ENCODE results near the gene SCN1B.
"Not testable (repeated sequence)": the region's sequence is repeated elsewhere in the genome, so short reads cannot be mapped to it uniquely, and the experiment has no call there.

The SCN1B gene

GRCh38 chr19:35019144-35019543 lies 11.1 kb upstream of the SCN1B start:
- ATAC-seq (peak; percentile 6), DNase-seq (no peak)
- Mint-ChIP-seq H3K4me3 (no peak overlapping the region), H3K4me1 (peaks cover 12% of the 10 kb centered on the region), H3K36me3 (ENCODE audit: low read depth) (peaks cover 54% of the 10 kb centered on the region), H3K27me3 (no peaks in the 10 kb centered on the region), H3K27ac (no peak overlapping the region), H3K9me3 (no peaks in the 10 kb centered on the region)

- no peak overlapping the region for H3K27ac Mint-ChIP-seq
- no peak overlapping the region for H3K4me3 Mint-ChIP-seq
Measured at GRCh38 chr19:35021016-35021415, 9.3 kb upstream of the SCN1B start.

GRCh38 chr19:35021596-35021995 lies 8.7 kb upstream of the SCN1B start:
- Mint-ChIP-seq H3K4me3 (no peak overlapping the region), H3K27me3 (no peaks in the 10 kb centered on the region), H3K9me3 (no peaks in the 10 kb centered on the region), H3K27ac (no peak overlapping the region), H3K4me1 (no peaks in the 10 kb centered on the region), H3K36me3 (ENCODE audit: low read depth) (peaks cover 56% of the 10 kb centered on the region)
- DNase-seq = no peak
- no peak for ATAC-seq

More at GRCh38 chr19:35021016-35021415, 9.3 kb upstream of the SCN1B start:
- DNase-seq (no peak), ATAC-seq (no peak)
- no peaks in the 10 kb centered on the region for H3K4me1 Mint-ChIP-seq
- peaks cover 53% of the 10 kb centered on the region for H3K36me3 Mint-ChIP-seq (ENCODE audit: low read depth)
- no peaks in the 10 kb centered on the region for H3K9me3 Mint-ChIP-seq
- no peaks in the 10 kb centered on the region for H3K27me3 Mint-ChIP-seq

- H3K4me3 Mint-ChIP-seq = no peak overlapping the region
- H3K36me3 Mint-ChIP-seq (ENCODE audit: low read depth) = peaks cover 57% of the 10 kb centered on the region
- no peaks in the 10 kb centered on the region for H3K9me3 Mint-ChIP-seq
- no peak overlapping the region for H3K27ac Mint-ChIP-seq
- ATAC-seq (no peak), DNase-seq (no peak)
- H3K27me3 Mint-ChIP-seq = no peaks in the 10 kb centered on the region
- no peaks in the 10 kb centered on the region for H3K4me1 Mint-ChIP-seq
Measured at GRCh38 chr19:35022460-35022859, 7.8 kb upstream of the SCN1B start.

GRCh38 chr19:35023428-35023827 lies 6.8 kb upstream of the SCN1B start:
- ATAC-seq (no peak), DNase-seq (no peak)
- Mint-ChIP-seq H3K4me3 (no peak overlapping the region), H3K27ac (no peak overlapping the region), H3K4me1 (no peaks in the 10 kb centered on the region), H3K9me3 (no peaks in the 10 kb centered on the region), H3K27me3 (no peaks in the 10 kb centered on the region), H3K36me3 (ENCODE audit: low read depth) (peaks cover 55% of the 10 kb centered on the region)

GRCh38 chr19:35024095-35024494 lies 6.2 kb upstream of the SCN1B start:
- no peak overlapping the region for H3K4me3 Mint-ChIP-seq
- no peaks in the 10 kb centered on the region for H3K9me3 Mint-ChIP-seq
- H3K27me3 Mint-ChIP-seq = no peaks in the 10 kb centered on the region
- H3K4me1 Mint-ChIP-seq = no peaks in the 10 kb centered on the region
- peak overlapping the region; percentile 34 for H3K27ac Mint-ChIP-seq
- ATAC-seq (no peak), DNase-seq (no peak)
- peaks cover 51% of the 10 kb centered on the region for H3K36me3 Mint-ChIP-seq (ENCODE audit: low read depth)

GRCh38 chr19:35025969-35026368 lies 4.3 kb upstream of the SCN1B start:
- no peak for DNase-seq
- Mint-ChIP-seq H3K27ac (no peak overlapping the region), H3K4me3 (no peak overlapping the region), H3K27me3 (no peaks in the 10 kb centered on the region), H3K4me1 (peaks cover 4% of the 10 kb centered on the region), H3K36me3 (ENCODE audit: low read depth) (peaks cover 38% of the 10 kb centered on the region), H3K9me3 (no peaks in the 10 kb centered on the region)
- ATAC-seq = no peak

GRCh38 chr19:35026418-35026817 lies 3.9 kb upstream of the SCN1B start:
- no peak overlapping the region for H3K27ac Mint-ChIP-seq
- no peak overlapping the region for H3K4me3 Mint-ChIP-seq
- peaks cover 8% of the 10 kb centered on the region for H3K4me1 Mint-ChIP-seq
- no peaks in the 10 kb centered on the region for H3K9me3 Mint-ChIP-seq
- H3K36me3 Mint-ChIP-seq (ENCODE audit: low read depth) = peaks cover 33% of the 10 kb centered on the region
- peaks cover 4% of the 10 kb centered on the region for H3K27me3 Mint-ChIP-seq
- ATAC-seq (no peak), DNase-seq (no peak)

GRCh38 chr19:35027009-35027408 lies 3.3 kb upstream of the SCN1B start:
- Mint-ChIP-seq H3K36me3 (ENCODE audit: low read depth) (peaks cover 32% of the 10 kb centered on the region), H3K27ac (no peak overlapping the region), H3K27me3 (peaks cover 10% of the 10 kb centered on the region), H3K4me3 (no peak overlapping the region), H3K4me1 (peaks cover 9% of the 10 kb centered on the region), H3K9me3 (no peaks in the 10 kb centered on the region)
- ATAC-seq = no peak
- no peak for DNase-seq

- Mint-ChIP-seq H3K9me3 (no peaks in the 10 kb centered on the region), H3K4me3 (no peak overlapping the region), H3K27ac (no peak overlapping the region), H3K4me1 (peaks cover 9% of the 10 kb centered on the region), H3K36me3 (ENCODE audit: low read depth) (peaks cover 28% of the 10 kb centered on the region), H3K27me3 (peaks cover 18% of the 10 kb centered on the region)
- ATAC-seq = no peak
- no peak for DNase-seq
Measured at GRCh38 chr19:35027851-35028599, 2.2 kb upstream of the SCN1B start.

GRCh38 chr19:35028600-35028885 lies 1.7 kb upstream of the SCN1B start:
- Mint-ChIP-seq H3K27me3 (peaks cover 23% of the 10 kb centered on the region), H3K36me3 (ENCODE audit: low read depth) (peaks cover 28% of the 10 kb centered on the region)
- not testable (repeated sequence) for H3K27ac Mint-ChIP-seq, H3K4me1 Mint-ChIP-seq, DNase-seq, H3K4me3 Mint-ChIP-seq, H3K9me3 Mint-ChIP-seq, ATAC-seq

- not testable (repeated sequence) for ATAC-seq, H3K27ac Mint-ChIP-seq, H3K9me3 Mint-ChIP-seq, DNase-seq, H3K4me1 Mint-ChIP-seq
- H3K4me3 Mint-ChIP-seq = peak overlapping the region; percentile 48
- peaks cover 24% of the 10 kb centered on the region for H3K27me3 Mint-ChIP-seq
- peaks cover 24% of the 10 kb centered on the region for H3K36me3 Mint-ChIP-seq (ENCODE audit: low read depth)
Measured at GRCh38 chr19:35029275-35029736, 964 bp upstream of the SCN1B start.

GRCh38 chr19:35029737-35030256 lies 473 bp upstream of the SCN1B start:
- Mint-ChIP-seq H3K4me1 (peaks cover 9% of the 10 kb centered on the region), H3K9me3 (no peaks in the 10 kb centered on the region), H3K27ac (no peak overlapping the region), H3K36me3 (ENCODE audit: low read depth) (peaks cover 22% of the 10 kb centered on the region), H3K4me3 (peak overlapping the region; percentile 48), H3K27me3 (peaks cover 24% of the 10 kb centered on the region)
- ATAC-seq (peak; percentile 11), DNase-seq (no peak)

- Mint-ChIP-seq H3K4me3 (peak overlapping the region; percentile 58), H3K27ac (peak overlapping the region; percentile 66), H3K36me3 (ENCODE audit: low read depth) (peaks cover 14% of the 10 kb centered on the region), H3K9me3 (no peaks in the 10 kb centered on the region), H3K27me3 (peaks cover 24% of the 10 kb centered on the region), H3K4me1 (peaks cover 9% of the 10 kb centered on the region)
- ATAC-seq (no peak), DNase-seq (no peak)
Measured at GRCh38 chr19:35031072-35031881, 1.0 kb downstream of the SCN1B start.

GRCh38 chr19:35032356-35032865 lies 2.1 kb downstream of the SCN1B start:
- Mint-ChIP-seq H3K36me3 (ENCODE audit: low read depth) (peaks cover 7% of the 10 kb centered on the region), H3K27ac (no peak overlapping the region), H3K27me3 (peaks cover 24% of the 10 kb centered on the region), H3K4me3 (no peak overlapping the region), H3K4me1 (peaks cover 9% of the 10 kb centered on the region), H3K9me3 (no peaks in the 10 kb centered on the region)
- ATAC-seq (no peak), DNase-seq (no peak)
